Measurements from ENCODE around the gene CDHR3. TPM values are rescaled to one million over a fixed set of nuclear protein-coding genes. Genes with fewer than 3 reads are reported as not detected.

The CDHR3 gene
- total and polyA plus RNA-seq, 2 of the 8 experiments (the other 6 are each of a cell fraction or from before 2014, with no cell fraction given) = 6.4 to 6.8 TPM

- 0 out of 2 replicates have a peak overlapping the region, but pooled peaks have one; percentile 46 for H2AFZ ChIP-seq (ENCODE audit: low read length)
- H2BK15ac ChIP-seq (ENCODE audit: low read length) = peak overlapping the region; percentile 94
- H3K4me3 ChIP-seq (ENCODE audit: extremely low read depth in 1 of 4, insufficient read depth in 2 of 4, low read depth in 3 of 4, low read length in 4 of 4) = no peak overlapping the region
- no peaks in the 10 kb centered on the region for H4K20me1 ChIP-seq (replicated peaks in 1 of 2; ENCODE audit: control insufficient read depth in 1 of 2, insufficient read depth in 2 of 2, low read length in 2 of 2)
- no peak for DNase-seq (ENCODE audit: low read depth in 1 of 2, low spot score in 2 of 2)
- H3K4me1 ChIP-seq (replicated peaks in 1 of 4; ENCODE audit: control insufficient read depth in 3 of 4, insufficient read depth in 4 of 4, low read length in 3 of 4) = peaks cover 0 to 4% (median 2%) of the 10 kb centered on the region in 4 experiments; a peak in 1 of 7 replicates
- H3K36me3 ChIP-seq (ENCODE audit: control insufficient read depth in 2 of 4, insufficient read depth in 4 of 4, low read length in 3 of 4) = no peaks in the 10 kb centered on the region
- H3K23ac ChIP-seq (ENCODE audit: insufficient read length) = no peak overlapping the region
- no peaks in the 10 kb centered on the region for H3K27me3 ChIP-seq (replicated peaks in 1 of 4; ENCODE audit: control insufficient read depth in 3 of 4, extremely low read depth in 1 of 4, insufficient read depth in 3 of 4, low read length in 3 of 4)
- POLR2A ChIA-PET (ENCODE audit: partially characterized antibody) = interaction anchor here (0.7 to 3.8 kb wide), 2 partner anchors 11 to 64 kb away, joined by 3 to 15 read pairs; no protein-coding TSS in a partner anchor
- H3K27ac ChIP-seq (ENCODE audit: low read depth, low read length) = no peak overlapping the region
- no peak overlapping the region for H3K14ac ChIP-seq (ENCODE audit: insufficient read length)
- H3K79me2 ChIP-seq (ENCODE audit: control insufficient read depth in 1 of 2, insufficient read depth in 2 of 2, low read length in 2 of 2) = no peaks in the 10 kb centered on the region
- no peak overlapping the region for H4K8ac ChIP-seq (ENCODE audit: extremely low read depth, insufficient read depth, low read length)
- no peak overlapping the region for H2AK5ac ChIP-seq (ENCODE audit: low read depth, low read length)
- H2BK12ac ChIP-seq (ENCODE audit: low read depth, low read length) = no peak overlapping the region
- H3K18ac ChIP-seq (ENCODE audit: extremely low read depth, low read length) = no peak overlapping the region
- no peaks in the 10 kb centered on the region for H3K23me2 ChIP-seq (ENCODE audit: low read depth, low read length)
- no peak overlapping the region for H4K5ac ChIP-seq (ENCODE audit: insufficient read length, low read depth, low read length)
- H2BK5ac ChIP-seq (ENCODE audit: low read depth, low read length) = peak overlapping the region; percentile 73; the same call in 1 of the 2 replicates
- CTCF ChIA-PET (ENCODE audit: partially characterized antibody) = interaction anchor here (0.6 to 6.2 kb wide), 13 partner anchors 9 to 541 kb away, joined by 3 to 38 read pairs (median 4); no protein-coding TSS in a partner anchor
- 0 out of 2 replicates have a peak overlapping the region, but pooled peaks have one; percentile 11 for H2BK20ac ChIP-seq (ENCODE audit: low read length)
- H2BK120ac ChIP-seq (replicated peaks; ENCODE audit: low read depth, low read length) = no peak overlapping the region
- FAIRE-seq = no peak
- no peak overlapping the region for H3K56ac ChIP-seq (replicated peaks; ENCODE audit: insufficient read length, low read depth, low read length)
- H3K4ac ChIP-seq (replicated peaks; ENCODE audit: insufficient read length, low read depth, low read length) = no peak overlapping the region
- H4K91ac ChIP-seq (replicated peaks; ENCODE audit: insufficient read length, low read length) = no peak overlapping the region
- no peaks in the 10 kb centered on the region for H3K9me3 ChIP-seq (ENCODE audit: insufficient read depth in 2 of 2, low read depth in 1 of 2, low read length in 1 of 2)
- H3K9ac ChIP-seq (replicated peaks in 1 of 4; ENCODE audit: extremely low read depth in 1 of 4, low read depth in 3 of 4, low read length in 3 of 4) = no peak overlapping the region
- no peak overlapping the region for H3K4me2 ChIP-seq (ENCODE audit: insufficient read depth in 1 of 2, low read depth in 2 of 2, low read length in 2 of 2)
- WGBS, 2 experiments (ENCODE audit: extremely low coverage in 1 of 2, insufficient coverage in 1 of 2, insufficient read length in 1 of 2, insufficient replicate concordance in 2 of 2, low coverage in 1 of 2, low lambda C conversion rate in 2 of 2, missing lambda C conversion rate in 1 of 2) = 91% methylated on average over 9 of the region's 9 CpGs; no CpG with 5 or more reads in 1 of the 2 experiments
- H3K79me1 ChIP-seq (ENCODE audit: low read depth, low read length) = no peaks in the 10 kb centered on the region
- TF ChIP-seq BACH1 (IDR thresholded peaks at IDR 0.05; ENCODE audit: low read length) (no peak), PHF8 (conservative IDR thresholded peaks at IDR 0.05; ENCODE audit: low read depth, low read length) (no peak), CBX5 (IDR thresholded peaks at IDR 0.05; ENCODE audit: low read depth, low read length) (no peak), RXRA (IDR thresholded peaks at IDR 0.05; ENCODE audit: insufficient read depth, low read depth, low read length) (no peak), RBBP5 (IDR thresholded peaks at IDR 0.05; ENCODE audit: borderline replicate concordance, low read depth, low read length) (no peak), POLR2A (IDR thresholded peaks at IDR 0.05; ENCODE audit: control extremely low read depth in 1 of 2, low read depth in 2 of 2, low read length in 2 of 2) (no peak), EP300 (IDR thresholded peaks at IDR 0.05; ENCODE audit: borderline replicate concordance in 1 of 2, low read depth in 2 of 2, low read length in 2 of 2) (no peak), TCF12 (IDR thresholded peaks at IDR 0.05; ENCODE audit: low read depth, low read length) (no peak), EZH2 (IDR thresholded peaks at IDR 0.05; ENCODE audit: low read depth, low read length, severe bottlenecking) (no peak), TAF1 (IDR thresholded peaks at IDR 0.05; ENCODE audit: low read depth, low read length) (no peak)
- TF ChIP-seq, protein P1, sequence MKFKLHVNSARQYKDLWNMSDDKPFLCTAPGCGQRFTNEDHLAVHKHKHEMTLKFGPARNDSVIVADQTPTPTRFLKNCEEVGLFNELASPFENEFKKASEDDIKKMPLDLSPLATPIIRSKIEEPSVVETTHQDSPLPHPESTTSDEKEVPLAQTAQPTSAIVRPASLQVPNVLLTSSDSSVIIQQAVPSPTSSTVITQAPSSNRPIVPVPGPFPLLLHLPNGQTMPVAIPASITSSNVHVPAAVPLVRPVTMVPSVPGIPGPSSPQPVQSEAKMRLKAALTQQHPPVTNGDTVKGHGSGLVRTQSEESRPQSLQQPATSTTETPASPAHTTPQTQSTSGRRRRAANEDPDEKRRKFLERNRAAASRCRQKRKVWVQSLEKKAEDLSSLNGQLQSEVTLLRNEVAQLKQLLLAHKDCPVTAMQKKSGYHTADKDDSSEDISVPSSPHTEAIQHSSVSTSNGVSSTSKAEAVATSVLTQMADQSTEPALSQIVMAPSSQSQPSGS (IDR thresholded peaks at IDR 0.05; ENCODE audit: low read length) = no peak
Observed at GRCh38 chr7:106071356-106071998, 108.4 kb downstream of the CDHR3 start.
